Panc1 (cell line): ENCODE measurements around the gene SERPINA4.

ENCODE experiments used
- CTCF ChIP-seq: fragments of 450-650 bp; IDR thresholded peaks from 2 replicates; pipeline ENCODE4 v1.5.1; 2017; ENCODE audit warnings: mild to moderate bottlenecking
- POLR2AphosphoS5 ChIP-seq: IDR thresholded peaks from 2 replicates; pipeline ENCODE4 v1.6.1; 2012; ENCODE audit warnings: mild to moderate bottlenecking, low read depth, low read length, moderate library complexity
- REST ChIP-seq, 2 experiments: IDR thresholded peaks; 2 replicates each; pipeline ENCODE4 v1.6.1; 2011 to 2012; ENCODE audit warnings: low read depth in 2 of 2, control low read depth in 1 of 2, low read length in 1 of 2, mild to moderate bottlenecking in 1 of 2, moderate library complexity in 1 of 2; ENCODE audit not compliant: insufficient read depth in 1 of 2
- SIN3A ChIP-seq: IDR thresholded peaks from 2 replicates; pipeline ENCODE4 v1.6.1; 2012; ENCODE audit warnings: low read depth, mild to moderate bottlenecking, low read length, moderate library complexity, borderline replicate concordance; ENCODE audit not compliant: insufficient read depth
- TCF7L2 ChIP-seq: IDR thresholded peaks from 2 replicates; pipeline ENCODE4 v1.6.1; 2011; ENCODE audit warnings: mild to moderate bottlenecking, low read depth, low read length, inconsistent platforms

DNA sequence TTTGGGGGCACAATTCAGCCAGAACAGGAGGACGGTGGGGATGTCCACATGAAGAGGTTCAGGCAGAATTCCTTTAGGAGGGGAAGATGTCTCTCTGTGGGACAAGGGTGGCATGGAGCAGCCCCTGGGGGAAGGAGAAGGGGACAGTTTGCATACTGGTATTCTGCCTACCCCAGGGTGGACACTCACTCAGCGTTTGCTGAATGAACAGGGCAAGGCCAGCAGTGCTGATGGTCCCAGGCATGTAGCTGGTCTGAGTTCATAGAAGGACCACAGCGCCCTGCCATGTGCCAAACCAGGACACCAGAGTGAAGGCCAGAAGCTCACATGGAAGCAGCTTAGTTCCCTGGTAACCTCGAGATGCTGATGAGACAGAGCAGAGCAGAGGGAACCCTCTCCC lies 25.4 kb downstream of the SERPINA4 start:
- TF ChIP-seq CTCF (no peak), POLR2AphosphoS5 (no peak), TCF7L2 (no peak), REST (IDR thresholded peaks at IDR 0.05; ENCODE audit: insufficient read depth in 1 of 2, low read depth in 2 of 2, low read length in 1 of 2) (no peak), SIN3A (no peak)
